Measurements from ENCODE around the gene ANKRD13C. TPM values are rescaled to one million over a fixed set of nuclear protein-coding genes. Genes with fewer than 3 reads are reported as not detected.

ANKRD13C gene
- total and polyA plus RNA-seq, 2 donors from 2014 or later, result 8.4 to 23.4 TPM

DNA sequence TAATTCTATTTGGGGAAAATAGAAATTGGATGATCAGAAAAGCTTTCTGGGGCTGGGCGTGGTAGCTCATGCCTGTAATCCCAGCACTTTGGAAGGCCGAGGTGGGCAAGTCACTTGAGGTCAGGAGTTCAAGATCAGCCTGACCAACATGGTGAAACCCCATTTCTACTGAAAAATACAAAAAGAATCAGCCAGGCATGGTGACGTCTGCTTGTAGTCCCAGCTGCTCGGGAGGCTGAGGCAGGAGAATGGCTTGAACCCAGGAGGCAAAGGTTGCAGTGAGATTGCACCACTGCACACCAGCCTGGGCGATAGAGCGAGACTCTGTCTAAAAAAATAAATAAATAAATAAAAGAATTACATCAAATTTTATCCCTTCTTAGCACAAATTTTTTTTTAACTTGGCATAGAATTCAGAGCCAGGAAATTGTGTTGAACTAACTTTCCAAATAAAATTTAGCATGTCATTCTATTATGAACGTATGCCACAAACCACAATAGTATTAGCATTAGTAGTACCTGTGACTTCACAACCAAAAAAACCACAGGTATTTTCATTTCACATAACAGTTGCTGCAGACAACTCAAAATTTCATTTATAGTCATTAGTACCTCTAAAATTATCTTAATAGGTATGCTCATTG is 4.5 kb upstream of the ANKRD13C start:
- H3K9ac ChIP-seq (ENCODE audit: low read length in 3 of 3), result no peak overlapping the region
- no peak overlapping the region for H3K27ac ChIP-seq (ENCODE audit: low read depth in 2 of 2, low read length in 2 of 2)
- FAIRE-seq, result no peak
- TF ChIP-seq, protein P1, sequence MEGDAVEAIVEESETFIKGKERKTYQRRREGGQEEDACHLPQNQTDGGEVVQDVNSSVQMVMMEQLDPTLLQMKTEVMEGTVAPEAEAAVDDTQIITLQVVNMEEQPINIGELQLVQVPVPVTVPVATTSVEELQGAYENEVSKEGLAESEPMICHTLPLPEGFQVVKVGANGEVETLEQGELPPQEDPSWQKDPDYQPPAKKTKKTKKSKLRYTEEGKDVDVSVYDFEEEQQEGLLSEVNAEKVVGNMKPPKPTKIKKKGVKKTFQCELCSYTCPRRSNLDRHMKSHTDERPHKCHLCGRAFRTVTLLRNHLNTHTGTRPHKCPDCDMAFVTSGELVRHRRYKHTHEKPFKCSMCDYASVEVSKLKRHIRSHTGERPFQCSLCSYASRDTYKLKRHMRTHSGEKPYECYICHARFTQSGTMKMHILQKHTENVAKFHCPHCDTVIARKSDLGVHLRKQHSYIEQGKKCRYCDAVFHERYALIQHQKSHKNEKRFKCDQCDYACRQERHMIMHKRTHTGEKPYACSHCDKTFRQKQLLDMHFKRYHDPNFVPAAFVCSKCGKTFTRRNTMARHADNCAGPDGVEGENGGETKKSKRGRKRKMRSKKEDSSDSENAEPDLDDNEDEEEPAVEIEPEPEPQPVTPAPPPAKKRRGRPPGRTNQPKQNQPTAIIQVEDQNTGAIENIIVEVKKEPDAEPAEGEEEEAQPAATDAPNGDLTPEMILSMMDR (IDR thresholded peaks at IDR 0.05; ENCODE audit: borderline replicate concordance, extremely low read depth, insufficient read depth), result no peak
- no peak overlapping the region for H3K4me3 ChIP-seq (ENCODE audit: low read length in 3 of 3)
- no peak for DNase-seq
- H3K27me3 ChIP-seq (ENCODE audit: control insufficient read depth, insufficient read depth, low read length), result no peaks in the 10 kb centered on the region
- H3K9me3 ChIP-seq (ENCODE audit: control insufficient read depth in 2 of 3, insufficient read depth in 1 of 3, low read length in 3 of 3), result no peaks in the 10 kb centered on the region
- intact Hi-C loops (cut with DNase I), result no loop called here
- H3K4me1 ChIP-seq (ENCODE audit: control insufficient read depth in 2 of 3, insufficient read depth in 2 of 3, low read depth in 1 of 3, low read length in 3 of 3), result peaks cover 0 to 6% (median 2%) of the 10 kb centered on the region in 3 donors
- no peaks in the 10 kb centered on the region for H3K36me3 ChIP-seq (ENCODE audit: control insufficient read depth in 2 of 3, insufficient read depth in 3 of 3, low read length in 3 of 3)

DNA sequence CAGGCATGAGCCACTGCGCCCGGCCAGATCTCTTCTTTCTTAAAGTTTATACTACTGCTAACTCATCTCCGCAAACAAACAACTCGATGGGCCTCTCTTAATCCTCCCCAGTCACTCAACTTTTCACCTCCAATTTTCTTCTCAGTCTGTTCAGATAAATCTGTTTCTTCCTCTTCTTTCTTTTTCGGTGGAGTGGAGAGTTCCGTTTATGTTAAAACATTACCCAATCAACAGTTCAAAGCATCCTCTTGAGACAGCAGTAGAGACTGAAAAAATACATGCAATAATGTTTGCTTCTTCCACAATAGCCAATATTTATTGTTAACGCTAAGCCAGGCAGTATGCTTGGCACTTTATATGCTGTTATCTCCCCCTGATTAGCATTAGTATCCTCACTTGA is 1.4 kb upstream of the ANKRD13C start:
- peaks cover 0 to 6% (median 2%) of the 10 kb centered on the region in 3 donors for H3K4me1 ChIP-seq (ENCODE audit: control insufficient read depth in 2 of 3, insufficient read depth in 2 of 3, low read depth in 1 of 3, low read length in 3 of 3)
- TF ChIP-seq, protein P1 (IDR thresholded peaks at IDR 0.05; ENCODE audit: borderline replicate concordance, extremely low read depth, insufficient read depth), result no peak
- no peak overlapping the region for H3K27ac ChIP-seq (ENCODE audit: low read depth in 2 of 2, low read length in 2 of 2)
- intact Hi-C loops (cut with DNase I), result no loop called here
- H3K9me3 ChIP-seq (ENCODE audit: control insufficient read depth in 2 of 3, insufficient read depth in 1 of 3, low read length in 3 of 3), result no peaks in the 10 kb centered on the region
- H3K9ac ChIP-seq (ENCODE audit: low read length in 3 of 3), result no peak overlapping the region
- no peaks in the 10 kb centered on the region for H3K36me3 ChIP-seq (ENCODE audit: control insufficient read depth in 2 of 3, insufficient read depth in 3 of 3, low read length in 3 of 3)
- no peak for FAIRE-seq
- no peak for DNase-seq
- H3K27me3 ChIP-seq (ENCODE audit: control insufficient read depth, insufficient read depth, low read length), result no peaks in the 10 kb centered on the region
- no peak overlapping the region for H3K4me3 ChIP-seq (ENCODE audit: low read length in 3 of 3)

DNA sequence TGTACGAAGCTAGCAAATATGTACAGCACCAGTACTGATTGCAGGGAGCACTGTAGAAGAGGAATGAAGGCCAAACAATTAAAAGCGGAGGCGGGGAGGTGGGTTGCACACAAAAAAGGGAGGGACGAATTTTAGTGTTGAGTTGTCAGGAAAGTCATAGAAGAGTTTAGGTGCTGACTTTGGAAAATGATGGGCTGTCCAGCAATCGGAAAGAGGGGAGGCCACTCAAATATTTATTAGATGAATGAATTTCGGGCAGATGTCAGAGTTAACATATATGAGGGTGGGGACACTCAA is 537 bp upstream of the ANKRD13C start:
- Histone ChIP-seq H3K27ac (ENCODE audit: low read depth in 2 of 2, low read length in 2 of 2) (peak overlapping the region; percentile 93 to 94), H3K9ac (ENCODE audit: low read length in 3 of 3) (peak overlapping the region; percentile 71 to 82 (median 77)), H3K4me1 (ENCODE audit: control insufficient read depth in 2 of 3, insufficient read depth in 2 of 3, low read depth in 1 of 3, low read length in 3 of 3) (peaks cover 0 to 6% (median 2%) of the 10 kb centered on the region in 3 donors), H3K4me3 (ENCODE audit: low read length in 3 of 3) (peak overlapping the region; percentile 83 to 100 (median 91)), H3K27me3 (ENCODE audit: control insufficient read depth, insufficient read depth, low read length) (no peaks in the 10 kb centered on the region), H3K9me3 (ENCODE audit: control insufficient read depth in 2 of 3, insufficient read depth in 1 of 3, low read length in 3 of 3) (no peaks in the 10 kb centered on the region), H3K36me3 (ENCODE audit: control insufficient read depth in 2 of 3, insufficient read depth in 3 of 3, low read length in 3 of 3) (no peaks in the 10 kb centered on the region)
- FAIRE-seq (no peak), DNase-seq (no peak)
- intact Hi-C loops (cut with DNase I), result no loop called here
- TF ChIP-seq, protein P1 (IDR thresholded peaks at IDR 0.05; ENCODE audit: borderline replicate concordance, extremely low read depth, insufficient read depth), result no peak

All from kidney (tissue), 14 donors.